SU-DHL-6 (cell line): Measurements from ENCODE around the gene CEP97.

Source experiments
- H2AFZ ChIP-seq: fragments of 200-600 bp; sonication (generic); 2 replicates; pipeline ENCODE4 v1.6.1; 2014; ENCODE audit warnings: low read depth, mild to moderate bottlenecking, moderate library complexity, mixed read lengths, antibody characterized with exemption, low read length; ENCODE audit not compliant: severe bottlenecking
- H3F3A ChIP-seq: fragments of 200-600 bp; shearing (Covaris generic); 2 replicates; pipeline ENCODE4 v1.6.0; 2016; ENCODE audit warnings: antibody characterized with exemption, mild to moderate bottlenecking; ENCODE audit not compliant: insufficient read depth
- H3K27ac ChIP-seq: fragments of 200-600 bp; sonication (generic); 2 replicates; pipeline ENCODE4 v1.5.1; 2016; ENCODE audit warnings: low read depth, mild to moderate bottlenecking, low read length, moderate library complexity, mixed read lengths
- H3K27me3 ChIP-seq: fragments of 200-600 bp; sonication (generic), shearing (Covaris generic); 2 replicates; pipeline ENCODE4 v1.6.0; 2014; ENCODE audit warnings: mild to moderate bottlenecking, low read length
- H3K36me3 ChIP-seq: fragments of 200-600 bp; sonication (generic); 2 replicates; pipeline ENCODE4 v1.6.1; 2014; ENCODE audit warnings: mild to moderate bottlenecking, low read length, mixed read lengths
- H3K4me2 ChIP-seq: fragments of 300-600, 200-600 bp; shearing (Covaris generic), sonication (generic); 2 replicates; pipeline ENCODE4 v1.6.0; 2014; ENCODE audit warnings: low read length, low read depth, mild to moderate bottlenecking; ENCODE audit not compliant: poor library complexity, severe bottlenecking
- H3K4me3 ChIP-seq: fragments of 200-600 bp; sonication (generic); 2 replicates; pipeline ENCODE4 v1.5.1; 2014; ENCODE audit warnings: antibody characterized with exemption, low read length, mild to moderate bottlenecking, mixed read lengths; ENCODE audit not compliant: insufficient read depth, poor library complexity, severe bottlenecking
- H3K79me2 ChIP-seq: fragments of 200-600 bp; sonication (generic); 2 replicates; pipeline ENCODE4 v1.6.1; 2014; ENCODE audit warnings: mild to moderate bottlenecking, low read length, moderate library complexity; ENCODE audit not compliant: insufficient read depth
- H3K9ac ChIP-seq: fragments of 200-600 bp; sonication (generic); 2 replicates; pipeline ENCODE4 v1.7.0; 2014; ENCODE audit warnings: mild to moderate bottlenecking, low read length
- H3K9me2 ChIP-seq: fragments of 200-600 bp; sonication (generic); replicated peaks from 2 replicates; pipeline ENCODE4 v1.6.1; 2014; ENCODE audit warnings: low read length; ENCODE audit not compliant: insufficient read depth
- H3K9me3 ChIP-seq: fragments of 200-600 bp; sonication (generic); 2 replicates; pipeline ENCODE4 v1.6.1; 2014; ENCODE audit warnings: low read length, mixed read lengths; ENCODE audit not compliant: insufficient read depth
- H4K20me1 ChIP-seq: fragments of 200-600 bp; sonication (generic); 2 replicates; pipeline ENCODE4 v1.6.1; 2014; ENCODE audit warnings: low read depth, mild to moderate bottlenecking, antibody characterized with exemption, low read length, moderate library complexity, mixed read lengths
- EZH2phosphoT487 ChIP-seq: fragments of 200-600 bp; sonication (generic), shearing (Covaris generic); conservative IDR thresholded peaks from 2 replicates; pipeline ENCODE4 v1.6.1; 2018; ENCODE audit warnings: mild to moderate bottlenecking, antibody characterized with exemption, low read length, moderate library complexity, mixed read lengths
- TF ChIP-seq, protein P1 (sequence below): fragments of 200-600 bp; sonication (generic); IDR thresholded peaks from one replicate; pipeline ENCODE4 v1.5.1; 2017; ENCODE audit warnings: antibody characterized with exemption, mild to moderate bottlenecking, low read length, moderate library complexity; ENCODE audit not compliant: insufficient read depth, poor library complexity, severe bottlenecking

The CEP97 gene

DNA sequence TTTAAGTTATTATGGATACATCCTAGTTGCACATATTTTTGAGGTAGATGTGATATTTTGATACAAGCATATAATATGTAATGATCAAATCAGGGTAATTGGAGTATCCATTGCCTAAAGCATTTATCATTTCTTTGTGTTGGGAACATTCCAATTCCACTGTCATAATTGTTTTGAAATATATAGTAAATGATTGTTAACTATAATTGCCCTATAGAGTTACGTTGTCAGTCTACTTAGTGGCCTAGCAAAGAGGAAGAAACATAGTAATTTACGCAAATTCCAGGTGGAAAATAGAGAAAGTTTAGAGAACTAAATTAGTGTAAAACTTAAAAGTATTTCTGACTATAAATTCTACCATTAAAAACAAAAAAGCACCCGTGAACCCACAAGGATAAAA, 79.5 kb downstream of the CEP97 start:
- peaks cover 17% of the 10 kb centered on the region; the same call in 1 of the 2 replicates for H3K79me2 ChIP-seq

DNA sequence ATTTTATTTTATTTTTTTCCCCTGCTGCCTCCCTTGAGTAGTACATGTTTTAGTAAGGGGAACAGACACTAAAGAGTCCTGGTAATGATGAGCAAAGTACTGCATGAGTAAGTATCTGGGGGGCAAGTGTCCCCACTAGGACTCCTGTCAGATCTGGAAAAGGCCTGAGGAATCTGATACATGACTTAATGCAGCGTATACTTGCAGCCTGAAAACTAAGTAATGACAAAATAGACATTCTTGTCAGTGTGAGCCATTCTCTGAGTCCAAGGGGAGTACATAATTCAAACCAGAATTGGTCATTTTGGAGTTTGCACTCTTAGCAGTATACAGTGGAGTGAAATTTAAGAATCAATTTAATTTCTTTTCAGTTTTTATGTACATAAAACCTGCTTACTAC, 82.1 kb downstream of the CEP97 start:
- H3K4me3 ChIP-seq, result no peak overlapping the region
- H2AFZ ChIP-seq, result no peak overlapping the region
- no peaks in the 10 kb centered on the region for H3K27me3 ChIP-seq
- H4K20me1 ChIP-seq, result no peaks in the 10 kb centered on the region
- H3K27ac ChIP-seq, result no peak overlapping the region
- no peaks in the 10 kb centered on the region for H3K9me3 ChIP-seq
- no peaks in the 10 kb centered on the region for H3K9me2 ChIP-seq
- peaks cover 18% of the 10 kb centered on the region; the same call in 1 of the 2 replicates for H3F3A ChIP-seq
- TF ChIP-seq, protein P1, sequence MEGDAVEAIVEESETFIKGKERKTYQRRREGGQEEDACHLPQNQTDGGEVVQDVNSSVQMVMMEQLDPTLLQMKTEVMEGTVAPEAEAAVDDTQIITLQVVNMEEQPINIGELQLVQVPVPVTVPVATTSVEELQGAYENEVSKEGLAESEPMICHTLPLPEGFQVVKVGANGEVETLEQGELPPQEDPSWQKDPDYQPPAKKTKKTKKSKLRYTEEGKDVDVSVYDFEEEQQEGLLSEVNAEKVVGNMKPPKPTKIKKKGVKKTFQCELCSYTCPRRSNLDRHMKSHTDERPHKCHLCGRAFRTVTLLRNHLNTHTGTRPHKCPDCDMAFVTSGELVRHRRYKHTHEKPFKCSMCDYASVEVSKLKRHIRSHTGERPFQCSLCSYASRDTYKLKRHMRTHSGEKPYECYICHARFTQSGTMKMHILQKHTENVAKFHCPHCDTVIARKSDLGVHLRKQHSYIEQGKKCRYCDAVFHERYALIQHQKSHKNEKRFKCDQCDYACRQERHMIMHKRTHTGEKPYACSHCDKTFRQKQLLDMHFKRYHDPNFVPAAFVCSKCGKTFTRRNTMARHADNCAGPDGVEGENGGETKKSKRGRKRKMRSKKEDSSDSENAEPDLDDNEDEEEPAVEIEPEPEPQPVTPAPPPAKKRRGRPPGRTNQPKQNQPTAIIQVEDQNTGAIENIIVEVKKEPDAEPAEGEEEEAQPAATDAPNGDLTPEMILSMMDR, result no peak
- TF ChIP-seq EZH2phosphoT487, result no peak
- H3K36me3 ChIP-seq, result peaks cover 16% of the 10 kb centered on the region
- H3K79me2 ChIP-seq, result peaks cover 9% of the 10 kb centered on the region; the same call in 1 of the 2 replicates
- H3K9ac ChIP-seq, result no peak overlapping the region
- no peak overlapping the region for H3K4me2 ChIP-seq

More for the DNA sequence above, 79.5 kb downstream of the CEP97 start:
- Histone ChIP-seq H3F3A (peaks cover 18% of the 10 kb centered on the region; the same call in 1 of the 2 replicates), H3K4me3 (no peak overlapping the region), H4K20me1 (no peaks in the 10 kb centered on the region), H3K4me2 (no peak overlapping the region), H3K27ac (no peak overlapping the region), H3K36me3 (peaks cover 16% of the 10 kb centered on the region), H3K9me2 (no peaks in the 10 kb centered on the region), H3K9me3 (no peaks in the 10 kb centered on the region), H2AFZ (no peak overlapping the region), H3K27me3 (no peaks in the 10 kb centered on the region), H3K9ac (no peak overlapping the region)
- TF ChIP-seq EZH2phosphoT487, result no peak

DNA sequence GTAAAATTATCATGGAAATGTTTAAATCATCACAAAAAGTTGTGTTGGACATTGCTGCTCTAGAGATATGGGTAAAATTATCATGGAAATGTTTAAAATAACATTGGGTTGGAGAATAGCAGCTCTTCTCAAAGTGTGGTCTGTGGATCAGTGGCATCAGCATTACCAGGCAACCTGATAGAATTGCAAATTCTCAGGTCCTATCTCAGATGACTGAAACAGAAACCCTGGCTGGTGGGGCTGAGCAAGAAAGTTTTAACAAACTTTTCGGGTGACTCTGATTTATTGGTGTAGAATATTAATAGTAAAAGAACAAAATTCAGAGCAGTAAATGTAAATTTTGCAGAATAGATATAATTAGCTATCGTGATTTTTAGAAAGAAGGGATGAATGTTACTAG, 83.5 kb downstream of the CEP97 start:
- H3K9me2 ChIP-seq, result no peaks in the 10 kb centered on the region
- no peak overlapping the region for H3K9ac ChIP-seq
- H3K4me3 ChIP-seq, result no peak overlapping the region
- H3K27me3 ChIP-seq, result no peaks in the 10 kb centered on the region
- no peaks in the 10 kb centered on the region for H3K9me3 ChIP-seq
- peaks cover 9% of the 10 kb centered on the region; the same call in 1 of the 2 replicates for H3K79me2 ChIP-seq
- TF ChIP-seq EZH2phosphoT487, result no peak
- TF ChIP-seq, protein P1, result no peak
- no peak overlapping the region for H3K27ac ChIP-seq
- H3F3A ChIP-seq, result peaks cover 10% of the 10 kb centered on the region; the same call in 1 of the 2 replicates
- H4K20me1 ChIP-seq, result no peaks in the 10 kb centered on the region
- H3K4me2 ChIP-seq, result no peak overlapping the region
- H2AFZ ChIP-seq, result no peak overlapping the region
- peaks cover 16% of the 10 kb centered on the region for H3K36me3 ChIP-seq

DNA sequence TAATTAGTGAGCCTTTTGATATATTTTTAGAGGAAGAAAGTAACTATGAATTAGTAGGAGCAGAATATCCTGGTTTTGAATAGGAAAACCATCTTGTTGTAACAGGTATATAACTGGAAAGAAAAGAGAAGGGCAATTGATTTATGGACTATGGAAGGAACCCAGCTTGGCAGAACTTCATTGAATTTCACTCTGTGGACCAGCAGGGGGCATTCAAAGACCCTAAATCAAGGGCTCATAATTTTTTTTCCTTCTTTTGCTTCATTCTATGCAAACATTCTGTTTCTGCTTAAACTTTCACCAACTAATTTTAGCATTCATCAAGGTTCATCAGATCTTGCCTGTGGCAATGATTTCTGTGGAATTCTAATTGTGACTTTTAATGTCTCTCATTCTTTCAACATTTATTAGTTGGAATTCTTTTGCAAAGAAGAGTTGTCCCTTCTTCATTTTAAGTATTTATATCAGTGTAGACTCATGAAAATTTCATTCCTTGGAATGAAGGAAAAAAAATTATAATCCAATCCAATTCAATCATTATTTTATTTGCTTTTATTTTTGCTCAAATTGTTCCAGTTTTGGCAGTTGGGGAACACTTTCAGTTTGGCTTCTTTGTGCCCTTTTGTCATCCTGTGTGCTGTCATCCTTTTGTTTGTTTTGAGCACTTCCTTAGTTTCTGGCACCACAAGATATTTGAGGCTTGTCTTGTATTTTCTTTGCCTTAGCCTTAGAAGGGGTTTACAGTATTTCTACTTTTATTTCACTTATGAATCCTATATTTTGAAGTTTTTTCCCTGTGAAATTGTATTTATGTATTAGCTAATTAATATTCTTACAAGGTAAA, 85.0 kb downstream of the CEP97 start:
- no peaks in the 10 kb centered on the region for H4K20me1 ChIP-seq
- no peak overlapping the region for H3K27ac ChIP-seq
- H3K9me2 ChIP-seq, result no peaks in the 10 kb centered on the region
- no peaks in the 10 kb centered on the region for H3K9me3 ChIP-seq
- H3K27me3 ChIP-seq, result no peaks in the 10 kb centered on the region
- no peak overlapping the region for H2AFZ ChIP-seq
- TF ChIP-seq EZH2phosphoT487, result no peak
- TF ChIP-seq, protein P1, result peak; percentile 60
- H3K4me2 ChIP-seq, result no peak overlapping the region
- no peak overlapping the region for H3K4me3 ChIP-seq
- H3F3A ChIP-seq, result peaks cover 19% of the 10 kb centered on the region
- H3K79me2 ChIP-seq, result 0 out of 2 replicates have a peak, but pooled peaks cover under 1% of the 10 kb centered on the region
- no peak overlapping the region for H3K9ac ChIP-seq
- H3K36me3 ChIP-seq, result peaks cover 8% of the 10 kb centered on the region; the same call in 1 of the 2 replicates
